ENCODE measurements around the gene KRI1. TPM values are rescaled to one million over a fixed set of nuclear protein-coding genes. Genes with fewer than 3 reads are reported as not detected.

Gene KRI1
- 22.1 TPM for polyA plus RNA-seq
- long read RNA-seq, donor 1, partial matches to known transcripts, result 0 of 1 reads
- long read RNA-seq, donor 1, other reads (novel, unspliced or antisense), result 0 of 1 reads
- long read RNA-seq, donor 2, partial matches to known transcripts, result 0 of 1 reads
- long read RNA-seq, donor 2, other reads (novel, unspliced or antisense), result 0 of 1 reads
- long read RNA-seq, donor 3, result 0 reads
- long read RNA-seq, donor 4, result 0 reads
- long read RNA-seq, donor 5, partial matches to known transcripts, result 22 of 23 reads
- long read RNA-seq, donor 5, other reads (novel, unspliced or antisense), result 0 of 23 reads
- long read RNA-seq, donor 6, partial matches to known transcripts, result 0 of 1 reads
- long read RNA-seq, donor 6, other reads (novel, unspliced or antisense), result 0 of 1 reads
- long read RNA-seq, donor 7, partial matches to known transcripts, result 0 of 1 reads
- long read RNA-seq, donor 7, other reads (novel, unspliced or antisense), result 0 of 1 reads
- long read RNA-seq, donor 8, partial matches to known transcripts, result 0 of 2 reads
- long read RNA-seq, donor 8, other reads (novel, unspliced or antisense), result 0 of 2 reads
- long read RNA-seq, donor 9, partial matches to known transcripts, result 0 of 1 reads
- long read RNA-seq, donor 9, other reads (novel, unspliced or antisense), result 0 of 1 reads
- long read RNA-seq, donor 10, partial matches to known transcripts, result 0 of 1 reads
- long read RNA-seq, donor 10, other reads (novel, unspliced or antisense), result 0 of 1 reads
- long read RNA-seq, donor 11, partial matches to known transcripts, result 17 of 18 reads
- long read RNA-seq, donor 11, other reads (novel, unspliced or antisense), result 0 of 18 reads

DNA sequence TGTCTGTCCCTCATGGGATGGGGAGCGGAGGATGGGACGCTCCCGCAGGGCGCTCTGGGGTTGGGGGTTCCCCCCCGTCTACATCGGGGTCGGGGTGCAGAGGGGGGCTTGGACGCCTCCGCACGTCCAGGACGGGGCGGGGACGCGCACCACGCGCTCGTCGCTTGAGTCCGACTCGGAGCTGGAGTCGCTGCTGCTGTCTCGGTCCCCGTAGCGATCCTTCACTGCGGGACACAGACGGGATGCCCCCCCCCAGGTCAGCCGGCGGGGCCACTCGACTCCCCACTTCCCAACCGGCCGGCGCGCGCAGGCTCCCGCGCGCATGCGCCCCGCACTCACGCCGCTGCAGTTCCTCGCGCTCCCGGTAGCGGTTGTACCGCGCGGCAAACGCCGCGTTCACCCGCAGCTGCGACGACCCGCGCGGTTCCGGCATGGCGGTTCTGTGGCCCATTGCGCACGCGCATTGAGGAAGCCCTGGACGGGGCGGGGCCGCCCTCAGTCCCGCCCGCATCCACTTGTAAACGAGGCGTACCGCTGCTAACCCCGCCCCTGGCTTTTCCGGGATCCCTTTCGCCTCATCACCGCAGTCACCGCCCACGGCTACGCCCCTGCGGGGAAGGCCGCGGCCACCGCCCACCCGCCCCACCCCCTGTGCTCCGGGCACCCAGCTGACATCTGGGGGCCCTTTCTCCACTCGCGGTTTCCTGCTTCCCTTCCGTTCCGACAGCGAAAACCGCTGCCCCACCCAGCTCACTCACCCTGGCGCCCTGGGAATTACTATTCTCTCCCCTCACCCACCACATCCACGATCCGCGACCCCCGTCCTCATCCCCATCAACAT is at the start of gene KRI1:
KRI1 (minus strand) TSS at position 444 of the 841 bp plus-strand sequence; CDS start at position 433, 11 bp downstream.
- H3K36me3 ChIP-seq (ENCODE audit: control insufficient read depth, insufficient read depth, low read length), result peaks cover 12% of the 10 kb centered on the region
- WGBS (ENCODE audit: insufficient coverage, low lambda C conversion rate), result no CpG with 5 or more reads among the region's 94 CpGs
- H3K4me1 ChIP-seq (ENCODE audit: control insufficient read depth, insufficient read depth, low read length), result peaks cover 31% of the 10 kb centered on the region
- peak; percentile 98 for DNase-seq
- H3K27me3 ChIP-seq (ENCODE audit: control insufficient read depth, insufficient read depth, low read length), result no peaks in the 10 kb centered on the region
- H3K9me3 ChIP-seq (ENCODE audit: control insufficient read depth, low read depth, low read length), result no peaks in the 10 kb centered on the region
- peak within 1 kb of the TSS; percentile 79 for H3K27ac ChIP-seq (ENCODE audit: low read length)
- peak within 1 kb of the TSS; percentile 92 for H3K4me3 ChIP-seq (ENCODE audit: low read length)

DNA sequence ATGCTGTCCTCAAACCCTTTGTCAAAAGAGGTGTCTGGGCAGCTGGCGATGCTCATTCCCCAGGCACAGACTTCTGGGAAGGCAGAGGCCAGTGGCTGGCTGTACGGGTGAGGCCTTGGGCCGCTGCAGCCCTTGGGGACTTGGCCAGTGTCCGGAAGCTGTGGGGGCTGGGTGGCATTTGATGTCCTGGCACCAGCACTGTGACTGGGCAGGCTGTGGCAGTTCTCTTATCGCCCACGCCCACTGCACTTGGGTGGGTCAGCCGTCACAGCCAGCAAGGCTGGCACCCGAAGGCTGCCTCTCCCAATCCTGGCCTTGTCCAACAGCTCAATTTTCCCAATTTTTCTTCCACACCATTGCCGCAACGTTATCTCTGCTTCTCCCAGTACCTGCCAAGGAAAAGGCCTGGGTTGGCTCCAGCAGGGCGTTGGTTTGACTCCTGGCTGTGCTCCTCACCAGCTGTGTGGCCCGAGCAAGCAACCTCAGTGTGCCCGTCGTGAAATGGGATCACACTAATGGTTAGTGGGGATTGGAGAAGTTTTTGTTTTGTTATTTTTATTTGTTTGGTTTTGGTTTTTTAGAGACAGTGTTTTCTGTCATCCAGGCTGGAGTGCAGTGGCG is 46.8 kb upstream of the KRI1 start:
- Histone ChIP-seq H3K9me3 (ENCODE audit: control insufficient read depth, low read depth, low read length) (no peaks in the 10 kb centered on the region), H3K27me3 (ENCODE audit: control insufficient read depth, insufficient read depth, low read length) (no peaks in the 10 kb centered on the region), H3K4me1 (ENCODE audit: control insufficient read depth, insufficient read depth, low read length) (no peaks in the 10 kb centered on the region), H3K27ac (ENCODE audit: low read length) (no peak overlapping the region), H3K36me3 (ENCODE audit: control insufficient read depth, insufficient read depth, low read length) (no peaks in the 10 kb centered on the region), H3K4me3 (ENCODE audit: low read length) (no peak overlapping the region)
- WGBS (ENCODE audit: insufficient coverage, low lambda C conversion rate), result 82% methylated on average over 2 of the region's 15 CpGs
- no peak for DNase-seq

DNA sequence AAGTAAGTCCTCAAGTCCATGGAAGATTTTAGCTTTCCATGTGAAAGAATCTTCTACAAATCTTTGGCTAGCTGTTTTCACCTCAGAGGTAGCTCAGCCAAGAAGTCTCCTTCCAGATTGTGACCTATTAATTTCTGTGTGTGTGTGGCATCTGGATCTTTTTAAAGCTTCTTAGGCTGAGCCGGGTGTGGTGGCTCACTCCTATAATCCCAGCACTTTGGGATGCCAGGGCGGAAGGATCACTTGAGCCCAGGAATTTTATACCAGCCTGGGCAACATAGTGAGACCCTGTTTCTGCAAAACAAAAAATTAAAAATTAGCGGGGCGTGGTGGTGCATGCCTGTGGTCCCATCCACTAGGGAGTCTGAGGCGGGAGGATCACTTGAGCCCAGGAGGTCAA is 46.1 kb upstream of the KRI1 start:
- no peaks in the 10 kb centered on the region for H3K36me3 ChIP-seq (ENCODE audit: control insufficient read depth, insufficient read depth, low read length)
- WGBS (ENCODE audit: insufficient coverage, low lambda C conversion rate), result no CpG with 5 or more reads among the region's 5 CpGs
- no peaks in the 10 kb centered on the region for H3K27me3 ChIP-seq (ENCODE audit: control insufficient read depth, insufficient read depth, low read length)
- H3K9me3 ChIP-seq (ENCODE audit: control insufficient read depth, low read depth, low read length), result no peaks in the 10 kb centered on the region
- no peak overlapping the region for H3K4me3 ChIP-seq (ENCODE audit: low read length)
- H3K4me1 ChIP-seq (ENCODE audit: control insufficient read depth, insufficient read depth, low read length), result no peaks in the 10 kb centered on the region
- no peak overlapping the region for H3K27ac ChIP-seq (ENCODE audit: low read length)
- no peak for DNase-seq

DNA sequence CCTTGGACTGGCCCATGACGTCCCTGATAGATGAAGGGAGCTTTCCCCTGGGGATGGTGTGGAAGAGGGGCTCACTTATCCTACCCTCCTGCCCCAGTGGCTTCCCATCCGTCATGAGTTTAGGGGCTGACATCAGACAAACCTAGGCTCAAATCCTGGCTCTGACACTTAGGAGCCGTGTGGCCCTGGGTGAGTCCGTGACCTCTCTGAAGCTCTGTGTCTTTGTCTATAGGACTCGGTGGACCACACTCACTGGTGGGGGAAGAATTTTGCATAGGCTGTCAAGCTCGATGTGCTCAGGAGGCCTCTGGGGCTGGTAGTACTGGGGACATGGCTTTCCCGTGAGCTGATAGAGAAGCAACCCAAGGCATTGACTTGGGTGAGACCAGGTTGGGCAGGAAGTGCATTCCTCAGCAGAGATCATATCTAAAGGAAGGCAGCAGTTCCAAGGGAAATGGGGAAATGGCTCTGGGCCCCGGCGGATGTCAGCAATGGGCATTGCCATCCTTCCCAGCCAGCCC is 38.7 kb upstream of the KRI1 start:
- DNase-seq, result no peak
- Histone ChIP-seq H3K4me3 (ENCODE audit: low read length) (no peak overlapping the region), H3K36me3 (ENCODE audit: control insufficient read depth, insufficient read depth, low read length) (no peaks in the 10 kb centered on the region), H3K4me1 (ENCODE audit: control insufficient read depth, insufficient read depth, low read length) (peaks cover 2% of the 10 kb centered on the region), H3K27ac (ENCODE audit: low read length) (no peak overlapping the region), H3K9me3 (ENCODE audit: control insufficient read depth, low read depth, low read length) (peaks cover 4% of the 10 kb centered on the region), H3K27me3 (ENCODE audit: control insufficient read depth, insufficient read depth, low read length) (peaks cover 15% of the 10 kb centered on the region)
- no CpG with 5 or more reads among the region's 9 CpGs for WGBS (ENCODE audit: insufficient coverage, low lambda C conversion rate)

DNA sequence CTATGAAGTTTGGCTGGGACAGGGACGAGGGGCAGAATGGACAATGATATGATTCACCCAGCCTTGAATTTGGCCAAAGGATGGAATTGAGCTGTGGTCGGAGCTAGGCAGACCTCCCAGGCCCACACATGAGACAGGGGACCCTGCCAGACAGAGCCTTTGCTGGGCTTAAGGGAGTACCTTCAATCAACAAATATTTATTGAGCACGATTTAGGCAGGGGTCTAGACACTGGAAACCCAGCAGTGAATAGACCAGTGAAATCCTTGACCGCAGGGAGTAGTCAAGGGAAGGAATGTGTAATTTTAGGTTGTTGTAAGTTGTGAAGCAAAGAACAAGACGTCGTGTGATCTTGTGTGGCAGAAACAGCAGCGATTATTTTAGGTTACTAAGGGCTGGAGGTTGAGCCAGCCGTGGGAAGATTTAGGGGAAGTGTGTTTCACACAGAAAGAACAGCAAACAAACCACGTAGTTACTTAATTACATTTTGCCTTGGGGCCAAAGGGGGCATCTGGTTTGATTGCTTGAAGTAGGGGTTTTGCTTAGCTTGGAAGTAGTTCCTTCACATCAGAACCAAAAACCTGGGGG is 38.2 kb upstream of the KRI1 start:
- peaks cover 15% of the 10 kb centered on the region for H3K27me3 ChIP-seq (ENCODE audit: control insufficient read depth, insufficient read depth, low read length)

DNA sequence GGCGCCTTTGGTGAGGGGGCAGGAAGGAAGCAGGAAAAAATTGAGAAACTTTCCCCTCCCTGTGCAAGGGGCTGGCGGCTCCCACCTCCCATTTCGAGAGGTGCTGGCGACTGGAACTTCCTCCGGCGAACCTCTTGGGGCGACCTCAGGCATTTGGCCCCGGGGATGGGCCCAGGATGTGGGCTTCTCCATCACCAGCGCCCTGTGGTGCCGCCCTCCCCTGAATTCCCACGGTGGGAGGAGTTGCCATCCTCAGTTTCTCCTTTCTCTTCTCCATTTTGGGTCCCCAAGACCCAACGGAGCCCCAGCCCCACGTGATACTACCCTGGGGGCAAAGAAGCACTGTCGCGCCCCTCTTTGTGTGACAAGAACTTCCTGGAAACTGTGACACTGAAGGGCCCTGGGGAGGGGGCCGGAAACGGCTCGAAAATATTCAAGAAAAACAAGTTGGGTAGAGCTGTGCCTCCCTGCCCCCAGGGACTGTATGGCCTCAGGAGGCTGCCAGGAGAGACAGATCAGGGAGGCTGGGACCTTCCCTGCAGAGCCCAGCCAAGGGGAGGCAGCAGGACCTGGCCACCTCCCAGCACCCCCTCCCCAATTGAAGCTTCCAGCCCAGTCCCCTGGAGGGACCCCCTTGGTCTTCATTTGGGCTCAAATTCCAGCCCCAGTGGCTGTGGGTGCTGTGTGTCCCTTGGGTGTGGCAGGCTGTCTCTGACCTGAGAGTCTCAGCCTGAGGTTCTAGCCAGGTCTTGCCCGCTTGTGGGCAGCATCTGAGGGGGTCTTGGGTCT is 37.5 kb upstream of the KRI1 start:
- Histone ChIP-seq H3K27ac (ENCODE audit: low read length) (peak overlapping the region; percentile 40), H3K4me1 (ENCODE audit: control insufficient read depth, insufficient read depth, low read length) (peaks cover 2% of the 10 kb centered on the region), H3K4me3 (ENCODE audit: low read length) (peak overlapping the region; percentile 48), H3K9me3 (ENCODE audit: control insufficient read depth, low read depth, low read length) (peaks cover 4% of the 10 kb centered on the region), H3K36me3 (ENCODE audit: control insufficient read depth, insufficient read depth, low read length) (no peaks in the 10 kb centered on the region), H3K27me3 (ENCODE audit: control insufficient read depth, insufficient read depth, low read length) (peaks cover 15% of the 10 kb centered on the region)
- 80% methylated on average over 1 of the region's 19 CpGs for WGBS (ENCODE audit: insufficient coverage, low lambda C conversion rate)
- peak; percentile 26 to 40 for DNase-seq

More for the DNA sequence above, 38.2 kb upstream of the KRI1 start:
- Histone ChIP-seq H3K4me3 (ENCODE audit: low read length) (no peak overlapping the region), H3K9me3 (ENCODE audit: control insufficient read depth, low read depth, low read length) (peaks cover 4% of the 10 kb centered on the region), H3K4me1 (ENCODE audit: control insufficient read depth, insufficient read depth, low read length) (peaks cover 2% of the 10 kb centered on the region), H3K27ac (ENCODE audit: low read length) (peak overlapping the region; percentile 40), H3K36me3 (ENCODE audit: control insufficient read depth, insufficient read depth, low read length) (no peaks in the 10 kb centered on the region)
- WGBS (ENCODE audit: insufficient coverage, low lambda C conversion rate), result 33% methylated on average over 3 of the region's 9 CpGs
- no peak for DNase-seq

DNA sequence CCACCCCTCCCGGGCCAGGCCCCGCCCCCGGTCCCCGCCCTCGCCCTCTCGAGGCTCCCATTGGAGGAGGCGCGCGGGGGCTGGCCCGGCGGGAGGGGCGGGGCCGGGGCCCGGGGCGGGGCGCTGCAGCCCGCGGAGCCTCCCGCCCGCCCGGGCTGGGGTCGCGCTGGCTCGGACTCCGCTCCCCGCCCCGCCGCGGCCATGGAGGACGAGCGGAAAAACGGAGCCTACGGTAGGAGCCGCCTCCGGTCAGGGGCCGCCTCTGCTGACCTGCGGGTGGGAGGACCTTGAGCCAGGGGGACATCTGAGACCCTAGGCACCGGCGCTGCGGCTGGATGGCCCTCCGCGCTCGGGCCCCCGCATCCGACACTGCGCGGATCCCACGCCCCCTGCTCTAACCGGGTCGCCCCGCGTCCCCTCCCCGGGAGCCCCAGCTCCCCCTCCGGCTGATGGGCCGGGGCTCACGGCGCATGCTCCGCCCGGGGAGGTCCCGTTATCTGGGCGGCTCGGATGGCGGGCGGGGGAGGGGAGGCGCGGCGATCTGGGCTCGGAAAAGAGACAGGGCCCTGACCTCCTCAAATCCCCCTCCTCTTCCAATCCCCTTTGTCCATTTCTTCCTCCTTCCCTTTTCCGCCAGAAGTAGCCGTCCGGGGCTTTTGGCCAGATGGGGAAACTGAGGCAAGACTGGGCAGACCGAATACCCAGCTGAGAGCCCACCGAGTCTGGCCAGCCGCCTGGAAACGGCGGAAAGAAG is 36.7 kb upstream of the KRI1 start:
- H3K9me3 ChIP-seq (ENCODE audit: control insufficient read depth, low read depth, low read length), result peaks cover 4% of the 10 kb centered on the region
- H3K4me1 ChIP-seq (ENCODE audit: control insufficient read depth, insufficient read depth, low read length), result peaks cover 2% of the 10 kb centered on the region
- peaks cover 15% of the 10 kb centered on the region for H3K27me3 ChIP-seq (ENCODE audit: control insufficient read depth, insufficient read depth, low read length)
- no CpG with 5 or more reads among the region's 76 CpGs for WGBS (ENCODE audit: insufficient coverage, low lambda C conversion rate)
- H3K4me3 ChIP-seq (ENCODE audit: low read length), result peak overlapping the region; percentile 48
- H3K36me3 ChIP-seq (ENCODE audit: control insufficient read depth, insufficient read depth, low read length), result no peaks in the 10 kb centered on the region
- H3K27ac ChIP-seq (ENCODE audit: low read length), result peak overlapping the region; percentile 39
- DNase-seq, result peak; percentile 37 to 47

DNA sequence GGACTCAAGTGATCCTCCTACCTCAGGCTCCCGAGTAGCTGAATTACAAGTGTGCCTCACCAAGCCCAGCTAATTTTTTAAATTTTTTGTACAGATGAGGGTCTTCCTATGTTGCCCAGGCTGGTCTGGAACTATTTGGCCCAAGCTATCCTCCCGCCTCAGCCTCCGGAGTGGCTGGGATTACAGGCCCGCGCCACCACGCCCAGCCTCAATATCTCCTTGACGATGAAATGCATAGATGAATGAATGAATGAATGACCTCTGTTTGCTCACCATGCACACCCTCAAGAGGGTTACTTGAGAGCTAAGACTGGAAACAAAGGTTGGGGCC is 36.2 kb upstream of the KRI1 start:
- Histone ChIP-seq H3K27ac (ENCODE audit: low read length) (no peak overlapping the region), H3K4me1 (ENCODE audit: control insufficient read depth, insufficient read depth, low read length) (peaks cover 2% of the 10 kb centered on the region), H3K27me3 (ENCODE audit: control insufficient read depth, insufficient read depth, low read length) (peaks cover 15% of the 10 kb centered on the region), H3K36me3 (ENCODE audit: control insufficient read depth, insufficient read depth, low read length) (no peaks in the 10 kb centered on the region), H3K9me3 (ENCODE audit: control insufficient read depth, low read depth, low read length) (peaks cover 4% of the 10 kb centered on the region), H3K4me3 (ENCODE audit: low read length) (no peak overlapping the region)
- DNase-seq, result no peak
- WGBS (ENCODE audit: insufficient coverage, low lambda C conversion rate), result no CpG with 5 or more reads among the region's 7 CpGs
